HEK293 (cell line): ENCODE results near the gene ATAT1.
A peak's percentile ranks its signal among the peaks of the same experiment; 100 is the strongest.

ENCODE experiments used
- GFI1B ChIP-seq: fragments of 450-650 bp; formaldehyde crosslinking; IDR thresholded peaks from 2 replicates; pipeline ENCODE4 v1.5.1; 2016; ENCODE audit warnings: missing biosample characterization, missing genetic modification characterization
- GLIS2 ChIP-seq: fragments of 450-650 bp; formaldehyde crosslinking; IDR thresholded peaks from 2 replicates; pipeline ENCODE4 v1.5.1; 2016; ENCODE audit warnings: missing biosample characterization, missing genetic modification characterization
- HIC1 ChIP-seq: fragments of 450-650 bp; formaldehyde crosslinking; IDR thresholded peaks from 2 replicates; pipeline ENCODE4 v1.5.1; 2016; ENCODE audit warnings: missing biosample characterization, missing genetic modification characterization
- KLF1 ChIP-seq: fragments of 450-650 bp; formaldehyde crosslinking; IDR thresholded peaks from 2 replicates; pipeline ENCODE4 v1.5.1; 2016; ENCODE audit warnings: missing biosample characterization, missing genetic modification characterization
- KLF10 ChIP-seq: fragments of 450-650 bp; IDR thresholded peaks from 2 replicates; pipeline ENCODE4 v1.5.1; 2018; ENCODE audit warnings: missing biosample characterization, mild to moderate bottlenecking, missing genetic modification characterization
- PATZ1 ChIP-seq: fragments of 450-650 bp; formaldehyde crosslinking; IDR thresholded peaks from 2 replicates; pipeline ENCODE4 v1.5.1; 2016; ENCODE audit warnings: missing biosample characterization, missing genetic modification characterization
- SP3 ChIP-seq: fragments of 450-650 bp; formaldehyde crosslinking; IDR thresholded peaks from 2 replicates; pipeline ENCODE4 v1.5.1; 2016; ENCODE audit warnings: missing biosample characterization, missing genetic modification characterization
- SP7 ChIP-seq: fragments of 450-650 bp; formaldehyde crosslinking; IDR thresholded peaks from 2 replicates; pipeline ENCODE4 v1.5.1; 2016; ENCODE audit warnings: missing biosample characterization, missing genetic modification characterization
- TRIM28 ChIP-seq: IDR thresholded peaks from 2 replicates; pipeline ENCODE4 v1.6.1; 2011; ENCODE audit warnings: low read length, control low read depth, borderline replicate concordance
- ZBTB1 ChIP-seq: fragments of 450-650 bp; formaldehyde crosslinking; IDR thresholded peaks from 2 replicates; pipeline ENCODE4 v1.5.1; 2016; ENCODE audit warnings: missing biosample characterization, missing genetic modification characterization
- ZBTB6 ChIP-seq: fragments of 450-650 bp; formaldehyde crosslinking; IDR thresholded peaks from 2 replicates; pipeline ENCODE4 v1.5.1; 2017; ENCODE audit warnings: missing biosample characterization, missing genetic modification characterization
- ZFHX2 ChIP-seq: fragments of 450-650 bp; formaldehyde crosslinking; conservative IDR thresholded peaks from 2 replicates; pipeline ENCODE4 v1.5.1; 2016; ENCODE audit warnings: missing biosample characterization, missing genetic modification characterization
- ZNF169 ChIP-seq: fragments of 450-650 bp; formaldehyde crosslinking; IDR thresholded peaks from 2 replicates; pipeline ENCODE4 v1.5.1; 2016; ENCODE audit warnings: missing biosample characterization, missing genetic modification characterization
- ZNF175 ChIP-seq: fragments of 450-650 bp; formaldehyde crosslinking; IDR thresholded peaks from 2 replicates; pipeline ENCODE4 v1.5.1; 2016; ENCODE audit warnings: missing biosample characterization, missing genetic modification characterization
- ZNF18 ChIP-seq: fragments of 450-650 bp; formaldehyde crosslinking; IDR thresholded peaks from 2 replicates; pipeline ENCODE4 v1.5.1; 2016; ENCODE audit warnings: missing biosample characterization, missing genetic modification characterization
- ZNF23 ChIP-seq: fragments of 450-650 bp; formaldehyde crosslinking; IDR thresholded peaks from 2 replicates; pipeline ENCODE4 v1.5.1; 2016; ENCODE audit warnings: missing biosample characterization, missing genetic modification characterization, borderline replicate concordance
- ZNF274 ChIP-seq, 2 experiments: fragments of 200-500 bp in 1 of 2; fragments of 450-650 bp in 1 of 2; sonication (Bioruptor generic) in 1 of 2; formaldehyde crosslinking in 1 of 2; IDR thresholded peaks; 2 replicates each; pipeline versions ENCODE4 v1.5.1 to v1.6.1; 2014 to 2016; ENCODE audit warnings: borderline replicate concordance in 1 of 2, inconsistent platforms in 1 of 2, low read length in 1 of 2, missing biosample characterization in 1 of 2, missing genetic modification characterization in 1 of 2
- ZNF37A ChIP-seq: fragments of 450-650 bp; IDR thresholded peaks from 2 replicates; pipeline ENCODE4 v1.5.1; 2018; ENCODE audit warnings: missing biosample characterization, missing genetic modification characterization
- ZNF423 ChIP-seq: fragments of 450-650 bp; formaldehyde crosslinking; IDR thresholded peaks from 2 replicates; pipeline ENCODE4 v1.5.1; 2016; ENCODE audit warnings: missing biosample characterization, missing genetic modification characterization
- ZNF449 ChIP-seq: fragments of 450-650 bp; formaldehyde crosslinking; IDR thresholded peaks from 2 replicates; pipeline ENCODE4 v1.5.1; 2017; ENCODE audit warnings: missing biosample characterization, mild to moderate bottlenecking, missing genetic modification characterization, moderate library complexity
- ZNF48 ChIP-seq: fragments of 450-650 bp; formaldehyde crosslinking; IDR thresholded peaks from 2 replicates; pipeline ENCODE4 v1.5.1; 2016; ENCODE audit warnings: missing biosample characterization, missing genetic modification characterization
- ZNF513 ChIP-seq: fragments of 450-650 bp; IDR thresholded peaks from 2 replicates; pipeline ENCODE4 v1.5.1; 2018; ENCODE audit warnings: missing biosample characterization, missing genetic modification characterization
- ZNF585B ChIP-seq: fragments of 450-650 bp; formaldehyde crosslinking; IDR thresholded peaks from 2 replicates; pipeline ENCODE4 v1.5.1; 2016; ENCODE audit warnings: missing biosample characterization, missing genetic modification characterization
- ZNF610 ChIP-seq: fragments of 450-650 bp; formaldehyde crosslinking; IDR thresholded peaks from 2 replicates; pipeline ENCODE4 v1.5.1; 2016; ENCODE audit warnings: missing biosample characterization, missing genetic modification characterization, borderline replicate concordance
- ZNF624 ChIP-seq: fragments of 450-650 bp; formaldehyde crosslinking; IDR thresholded peaks from 2 replicates; pipeline ENCODE4 v1.5.1; 2017; ENCODE audit warnings: missing biosample characterization, missing genetic modification characterization
- ZNF639 ChIP-seq: fragments of 450-650 bp; formaldehyde crosslinking; IDR thresholded peaks from 2 replicates; pipeline ENCODE4 v1.5.1; 2016; ENCODE audit warnings: missing biosample characterization, missing genetic modification characterization
- ZNF707 ChIP-seq: fragments of 450-650 bp; formaldehyde crosslinking; IDR thresholded peaks from 2 replicates; pipeline ENCODE4 v1.5.1; 2016; ENCODE audit warnings: missing biosample characterization, missing genetic modification characterization
- ZNF777 ChIP-seq: fragments of 450-650 bp; formaldehyde crosslinking; IDR thresholded peaks from 2 replicates; pipeline ENCODE4 v1.5.1; 2017; ENCODE audit warnings: missing biosample characterization, missing genetic modification characterization, borderline replicate concordance
- ZSCAN16 ChIP-seq: fragments of 450-650 bp; formaldehyde crosslinking; IDR thresholded peaks from 2 replicates; pipeline ENCODE4 v1.5.1; 2016; ENCODE audit warnings: missing biosample characterization, missing genetic modification characterization

Gene ATAT1

GRCh38 chr6:30617565-30618269, 9.0 kb upstream of the ATAT1 start, which contains the start of gene MRPS18B (continued):
- TF ChIP-seq ZNF639 (no peak; the same call in 1 of the 2 replicates), ZNF18 (tag by site-specific recombination) (no peak), KLF1 (peak; percentile 11; the same call in 1 of the 2 replicates), ZNF585B (tag by site-specific recombination) (no peak), ZBTB6 (tag by site-specific recombination) (no peak), ZNF37A (tag by site-specific recombination) (no peak), ZFHX2 (tag by site-specific recombination) (0 out of 2 replicates have a peak, but pooled peaks have one; percentile 8), GFI1B (no peak), TRIM28 (peak; percentile 93; the same call in 1 of the 2 replicates), ZNF610 (peak; percentile 68; the same call in 1 of the 2 replicates), SP7 (peak; percentile 75), ZNF777 (no peak), PATZ1 (tag by site-specific recombination) (peak; percentile 73), HIC1 (tag by site-specific recombination) (no peak), ZNF48 (tag by site-specific recombination) (no peak), ZSCAN16 (tag by site-specific recombination) (no peak), ZNF513 (tag by site-specific recombination) (no peak), SP3 (tag by site-specific recombination) (peak; percentile 75), ZNF707 (no peak), KLF10 (tag by site-specific recombination) (peak; percentile 66; the same call in 1 of the 2 replicates), ZNF175 (tag by site-specific recombination) (no peak), ZNF423 (tag by site-specific recombination) (no peak), ZNF23 (tag by site-specific recombination) (no peak), ZNF624 (tag by site-specific recombination) (no peak), ZBTB1 (no peak), ZNF274 (IDR thresholded peaks at IDR 0.05; ENCODE audit: low read length) (no peak), ZNF274 (tag by site-specific recombination; IDR thresholded peaks at IDR 0.05; ENCODE audit: borderline replicate concordance) (no peak), ZNF169 (tag by site-specific recombination) (no peak), GLIS2 (tag by site-specific recombination) (no peak), ZNF449 (tag by site-specific recombination) (no peak)
